ENCODE data around the gene CEP164. TPM values are rescaled to one million over a fixed set of nuclear protein-coding genes. Genes with fewer than 3 reads are reported as not detected.

The CEP164 gene
- total and polyA plus RNA-seq, 2 of the 8 experiments (the other 6 are each of a cell fraction or from before 2014, with no cell fraction given): 8.4 to 20.8 TPM

GRCh38 chr11:117425679-117426296 lies 98.1 kb downstream of the CEP164 start (continued):
- no peak for TF ChIP-seq NANOG (IDR thresholded peaks at IDR 0.05; ENCODE audit: insufficient read depth, low read depth, low read length, poor library complexity, severe bottlenecking)
- no peak for TF ChIP-seq FOSL1 (IDR thresholded peaks at IDR 0.05; ENCODE audit: insufficient read depth, low read depth, low read length)
- no peak for TF ChIP-seq RNF2 (IDR thresholded peaks at IDR 0.05; ENCODE audit: borderline replicate concordance, low read depth, low read length, missing control alignments, poor library complexity, severe bottlenecking)
- no peak for TF ChIP-seq CBX8 (IDR thresholded peaks at IDR 0.05; ENCODE audit: borderline replicate concordance, low read depth, low read length)
- no peak for TF ChIP-seq TAF1 (IDR thresholded peaks at IDR 0.05; ENCODE audit: low read depth, low read length)
- TF ChIP-seq SIX5 (IDR thresholded peaks at IDR 0.05; ENCODE audit: low read depth, low read length): no peak
- no peak for TF ChIP-seq SAP30 (IDR thresholded peaks at IDR 0.05; ENCODE audit: insufficient read depth, insufficient replicate concordance, low read length)
- no peak for TF ChIP-seq PHF8 (conservative IDR thresholded peaks at IDR 0.05; ENCODE audit: low read depth, low read length)
- no peak for TF ChIP-seq CEBPB (IDR thresholded peaks at IDR 0.05; ENCODE audit: low read depth, low read length)
- TF ChIP-seq KDM5A (IDR thresholded peaks at IDR 0.05; ENCODE audit: low read length): no peak
- TF ChIP-seq RAD21 (IDR thresholded peaks at IDR 0.05 in 1 of 2, conservative IDR thresholded peaks at IDR 0.05 in 1 of 2; ENCODE audit: low read depth in 2 of 2, low read length in 2 of 2): no peak
